HUES48 (cell line): ENCODE data around the gene GOLGA6L2.

Source experiments
- H3K27ac ChIP-seq: one replicate; pipeline ENCODE4 v1.7.0; 2013; ENCODE audit warnings: low read depth, low read length, inconsistent platforms
- H3K27me3 ChIP-seq: 2 replicates; pipeline ENCODE4 v1.6.1; 2013; ENCODE audit warnings: mild to moderate bottlenecking, low read length; ENCODE audit not compliant: control insufficient read depth, insufficient read depth
- H3K36me3 ChIP-seq: 2 replicates; pipeline ENCODE4 v1.6.1; 2013; ENCODE audit warnings: low read length; ENCODE audit not compliant: control insufficient read depth, insufficient read depth
- H3K4me1 ChIP-seq: 2 replicates; pipeline ENCODE4 v1.6.1; 2013; ENCODE audit warnings: mild to moderate bottlenecking, low read length; ENCODE audit not compliant: control insufficient read depth, insufficient read depth
- H3K4me3 ChIP-seq: 2 replicates; pipeline ENCODE4 v1.5.1; 2013; ENCODE audit warnings: mild to moderate bottlenecking, low read depth, low read length
- H3K9ac ChIP-seq: 2 replicates; pipeline ENCODE4 v1.6.1; 2013; ENCODE audit warnings: mild to moderate bottlenecking, low read depth, low read length, moderate library complexity
- H3K9me3 ChIP-seq: 2 replicates; pipeline ENCODE4 v1.6.1; 2013; ENCODE audit warnings: low read length; ENCODE audit not compliant: control insufficient read depth, insufficient read depth

The GOLGA6L2 gene

DNA sequence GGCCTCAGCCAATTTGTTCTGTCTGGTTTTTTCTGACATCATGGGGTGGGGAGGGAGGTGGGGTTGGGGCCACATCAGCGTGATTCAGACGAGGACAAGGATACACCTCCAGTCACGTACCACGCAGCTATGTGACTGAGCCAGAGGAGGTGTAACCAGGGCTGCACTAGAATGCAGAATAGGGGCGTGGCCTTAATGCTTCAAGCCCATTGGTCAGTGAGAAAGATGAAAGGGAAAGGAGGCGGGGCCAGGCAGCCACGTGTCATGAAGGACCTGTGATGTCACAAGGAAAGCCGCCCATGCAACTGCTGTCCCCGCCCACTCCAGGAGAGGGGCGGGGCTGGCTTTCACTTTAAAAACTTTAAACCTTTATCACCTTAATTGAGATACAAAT lies at the start of gene GOLGA6L2:
TSS of gene GOLGA6L2 (minus strand) at position 137 of the 394 bp plus-strand sequence. CDS start at position 75, 62 bp downstream.
- H3K36me3 ChIP-seq, result no peaks in the 10 kb centered on the region
- no peak within 1 kb of the TSS for H3K9ac ChIP-seq
- no peak within 1 kb of the TSS for H3K4me3 ChIP-seq
- H3K27ac ChIP-seq, result no peak within 1 kb of the TSS
- H3K9me3 ChIP-seq, result peaks cover 19% of the 10 kb centered on the region
- H3K27me3 ChIP-seq, result no peaks in the 10 kb centered on the region
- no peaks in the 10 kb centered on the region for H3K4me1 ChIP-seq

GRCh38 chr15:23484870-23485269 lies 37.8 kb upstream of the GOLGA6L2 start:
- Histone ChIP-seq H3K4me3 (no peak overlapping the region), H3K36me3 (no peaks in the 10 kb centered on the region), H3K4me1 (no peaks in the 10 kb centered on the region), H3K27ac (no peak overlapping the region), H3K9me3 (peaks cover 33% of the 10 kb centered on the region; the same call in 1 of the 2 replicates), H3K9ac (no peak overlapping the region), H3K27me3 (no peaks in the 10 kb centered on the region)

DNA sequence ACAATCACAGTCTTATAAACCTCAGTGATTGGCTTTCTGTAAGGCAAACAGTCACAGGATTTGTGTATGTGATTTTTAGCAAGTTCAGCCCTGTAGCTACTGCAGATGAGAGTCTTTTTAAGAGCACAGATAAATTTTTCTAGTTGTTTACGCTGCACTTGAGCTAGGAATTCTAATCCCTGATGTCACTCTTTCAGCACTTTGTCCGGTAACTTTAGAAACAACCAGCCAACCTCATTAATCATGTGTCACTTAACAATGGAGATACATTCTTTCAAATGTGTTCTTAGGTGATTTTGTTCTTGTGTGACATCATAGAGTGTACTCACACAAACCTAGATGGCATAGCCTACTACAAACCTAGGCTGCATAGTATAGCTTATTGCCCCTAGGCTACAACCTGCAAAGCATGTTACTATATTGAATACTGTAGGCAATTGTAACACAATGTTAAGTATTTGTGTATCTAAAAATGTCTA lies 36.8 kb upstream of the GOLGA6L2 start:
- H3K36me3 ChIP-seq, result no peaks in the 10 kb centered on the region
- H3K9ac ChIP-seq, result no peak overlapping the region
- peaks cover 28% of the 10 kb centered on the region; the same call in 1 of the 2 replicates for H3K9me3 ChIP-seq
- H3K27ac ChIP-seq, result no peak overlapping the region
- no peaks in the 10 kb centered on the region for H3K4me1 ChIP-seq
- H3K27me3 ChIP-seq, result no peaks in the 10 kb centered on the region
- no peak overlapping the region for H3K4me3 ChIP-seq

DNA sequence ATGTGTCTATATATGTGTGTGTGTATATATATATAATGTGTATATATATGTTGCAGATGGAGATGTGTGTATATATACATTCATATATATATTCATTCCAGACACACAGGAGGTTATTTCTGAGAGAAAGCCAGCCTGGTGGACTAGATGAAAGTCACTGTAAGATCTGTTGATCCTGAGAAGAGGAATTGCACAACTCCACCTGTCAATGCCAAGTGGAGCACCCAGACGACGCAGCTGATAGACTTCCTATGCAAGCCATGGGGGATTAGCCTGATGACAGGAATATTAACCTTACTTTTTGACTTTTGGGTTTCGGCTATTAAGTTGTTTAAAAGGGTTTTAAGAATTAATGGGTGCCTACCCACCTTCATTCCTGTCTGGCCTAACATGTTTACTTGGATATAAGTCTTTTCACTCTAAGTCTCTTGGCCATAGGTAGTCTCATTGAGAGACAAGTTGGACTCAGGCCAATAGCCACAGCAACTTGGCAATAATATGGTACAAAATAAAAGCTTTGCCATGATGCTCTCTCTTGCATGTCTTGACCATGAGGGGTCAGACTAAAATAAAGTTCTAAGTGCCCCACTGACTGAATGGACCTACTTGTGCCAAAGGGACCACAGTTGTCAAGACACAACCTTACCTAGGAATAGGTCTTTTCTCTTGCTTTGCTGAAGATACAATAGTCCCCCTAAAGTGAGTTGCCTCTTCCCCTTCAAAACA lies 35.9 kb upstream of the GOLGA6L2 start:
- no peak overlapping the region for H3K9ac ChIP-seq
- peaks cover 26% of the 10 kb centered on the region; the same call in 1 of the 2 replicates for H3K9me3 ChIP-seq
- no peak overlapping the region for H3K4me3 ChIP-seq
- no peaks in the 10 kb centered on the region for H3K4me1 ChIP-seq
- no peak overlapping the region for H3K27ac ChIP-seq
- H3K27me3 ChIP-seq, result no peaks in the 10 kb centered on the region
- no peaks in the 10 kb centered on the region for H3K36me3 ChIP-seq

- Histone ChIP-seq H3K36me3 (no peaks in the 10 kb centered on the region), H3K4me3 (no peak overlapping the region), H3K9ac (no peak overlapping the region), H3K9me3 (peaks cover 29% of the 10 kb centered on the region; the same call in 1 of the 2 replicates), H3K27ac (no peak overlapping the region), H3K27me3 (no peaks in the 10 kb centered on the region), H3K4me1 (no peaks in the 10 kb centered on the region)
Measured at GRCh38 chr15:23482228-23482627, 35.2 kb upstream of the GOLGA6L2 start.

DNA sequence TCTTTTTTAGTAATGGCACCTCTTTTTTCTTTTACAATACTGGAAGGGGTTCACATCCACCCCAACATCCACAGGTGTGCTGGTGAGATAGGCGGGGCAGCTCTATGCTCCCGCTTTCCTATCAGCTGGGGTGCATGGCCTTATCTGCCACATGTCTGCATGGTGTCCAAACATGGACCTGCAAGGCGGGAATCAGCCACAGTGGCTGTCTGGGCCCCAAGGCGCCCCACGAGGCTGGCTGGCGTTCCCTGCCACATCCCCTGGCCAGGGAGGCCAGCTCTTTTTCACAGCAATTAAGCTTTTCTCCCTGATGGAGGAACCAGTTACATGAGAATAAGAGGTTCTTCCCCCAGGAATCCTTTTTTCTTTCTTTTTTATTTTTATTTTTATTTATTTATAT lies 30.9 kb upstream of the GOLGA6L2 start:
- Histone ChIP-seq H3K4me3 (no peak overlapping the region; the same call in 1 of the 2 replicates), H3K27me3 (no peaks in the 10 kb centered on the region), H3K27ac (no peak overlapping the region), H3K4me1 (no peaks in the 10 kb centered on the region), H3K36me3 (no peaks in the 10 kb centered on the region), H3K9me3 (peaks cover 37% of the 10 kb centered on the region), H3K9ac (no peak overlapping the region)

DNA sequence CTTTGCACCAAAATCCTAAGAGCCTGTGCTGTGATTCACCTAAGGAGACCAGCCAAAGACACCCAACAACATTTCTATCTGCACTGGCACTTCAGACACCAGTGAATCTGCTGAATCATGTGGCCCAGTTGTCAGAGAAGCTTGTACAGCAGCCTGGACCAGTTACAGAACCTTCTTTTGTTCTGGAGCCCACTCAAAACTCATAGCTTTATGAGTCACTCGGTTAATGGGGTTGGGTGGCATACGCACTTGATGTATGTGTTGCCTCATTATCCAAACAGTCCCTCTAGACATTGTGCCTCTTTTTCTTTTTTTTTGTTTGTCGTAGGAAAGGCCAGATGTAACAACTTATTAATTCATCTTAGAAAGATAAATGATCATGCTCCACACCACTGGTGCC lies 25.6 kb upstream of the GOLGA6L2 start:
- Histone ChIP-seq H3K4me1 (no peaks in the 10 kb centered on the region), H3K9ac (no peak overlapping the region), H3K27me3 (no peaks in the 10 kb centered on the region), H3K9me3 (peaks cover 41% of the 10 kb centered on the region), H3K4me3 (no peak overlapping the region), H3K27ac (no peak overlapping the region), H3K36me3 (no peaks in the 10 kb centered on the region)

DNA sequence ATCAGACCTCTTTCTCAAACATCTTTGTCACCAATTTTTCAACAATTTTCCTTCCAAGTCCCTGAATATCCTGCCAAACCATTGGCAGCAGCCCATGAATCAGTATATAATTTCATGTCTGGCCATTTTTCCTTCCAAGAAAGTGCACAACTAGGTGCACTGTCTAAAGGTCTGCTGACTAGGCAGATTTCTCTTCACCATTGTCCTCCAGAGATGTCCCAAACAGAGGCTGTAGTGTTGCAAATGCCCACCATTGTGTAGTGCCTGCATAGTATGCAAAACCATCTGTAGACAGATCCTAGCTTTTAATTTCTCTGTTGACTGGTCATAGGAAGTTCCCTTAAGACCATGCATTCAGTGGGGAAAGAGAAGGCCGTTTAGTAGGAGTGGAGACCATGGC lies 25.0 kb upstream of the GOLGA6L2 start:
- Histone ChIP-seq H3K36me3 (no peaks in the 10 kb centered on the region), H3K27me3 (no peaks in the 10 kb centered on the region), H3K27ac (no peak overlapping the region), H3K9me3 (peaks cover 45% of the 10 kb centered on the region), H3K4me1 (no peaks in the 10 kb centered on the region), H3K4me3 (no peak overlapping the region), H3K9ac (no peak overlapping the region)

DNA sequence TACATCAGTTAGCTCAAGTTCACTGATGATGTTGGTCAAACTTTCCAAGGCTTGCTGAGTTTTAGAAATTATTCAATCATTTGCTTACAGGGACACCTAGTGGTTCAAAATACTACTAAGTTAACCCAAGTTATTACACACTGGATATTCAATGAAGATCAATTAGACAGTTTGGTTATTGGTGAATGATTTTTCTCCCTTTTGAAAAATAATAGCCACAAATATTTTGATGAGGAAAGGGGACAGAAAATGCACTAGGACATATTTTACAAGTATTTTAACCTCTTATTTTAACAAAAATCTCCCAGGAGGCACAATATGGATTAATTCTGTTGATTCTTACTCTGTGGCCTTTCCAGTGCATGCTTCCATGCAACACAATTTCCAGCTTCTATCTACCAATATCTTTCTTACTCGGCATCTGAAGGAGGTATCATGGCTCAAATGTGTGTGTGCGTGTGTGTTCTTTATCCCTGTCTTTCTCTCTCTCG lies 20.1 kb upstream of the GOLGA6L2 start:
- no peak overlapping the region for H3K9ac ChIP-seq

GRCh38 chr15:23457890-23458289 lies 10.8 kb upstream of the GOLGA6L2 start:
- peaks cover 34% of the 10 kb centered on the region for H3K9me3 ChIP-seq
- no peak overlapping the region for H3K27ac ChIP-seq
- H3K36me3 ChIP-seq, result no peaks in the 10 kb centered on the region
- H3K4me1 ChIP-seq, result no peaks in the 10 kb centered on the region
- H3K9ac ChIP-seq, result no peak overlapping the region
- no peaks in the 10 kb centered on the region for H3K27me3 ChIP-seq
- H3K4me3 ChIP-seq, result no peak overlapping the region

More for the DNA sequence above, 20.1 kb upstream of the GOLGA6L2 start:
- Histone ChIP-seq H3K4me3 (no peak overlapping the region), H3K27me3 (no peaks in the 10 kb centered on the region), H3K9me3 (peaks cover 36% of the 10 kb centered on the region), H3K27ac (no peak overlapping the region), H3K4me1 (no peaks in the 10 kb centered on the region), H3K36me3 (no peaks in the 10 kb centered on the region)
